Activated CD8-positive, alpha-beta memory T cell treated with anti-CD3 and anti-CD28 coated beads for 48 hours (primary cell): ENCODE measurements around the gene L3MBTL3.
A peak's percentile ranks its signal among the peaks of the same experiment; 100 is the strongest.

ENCODE experiments used
- DNase-seq, 3 experiments: peaks; one replicate each; pipeline ENCODE4 v3.0.0-alpha.2; 2020; ENCODE audit warnings: low read depth in 2 of 3, low spot score in 2 of 3

L3MBTL3 gene

GRCh38 chr6:130026859-130027258, 8.5 kb downstream of the L3MBTL3 start:
- DNase-seq, result no peak

DNA sequence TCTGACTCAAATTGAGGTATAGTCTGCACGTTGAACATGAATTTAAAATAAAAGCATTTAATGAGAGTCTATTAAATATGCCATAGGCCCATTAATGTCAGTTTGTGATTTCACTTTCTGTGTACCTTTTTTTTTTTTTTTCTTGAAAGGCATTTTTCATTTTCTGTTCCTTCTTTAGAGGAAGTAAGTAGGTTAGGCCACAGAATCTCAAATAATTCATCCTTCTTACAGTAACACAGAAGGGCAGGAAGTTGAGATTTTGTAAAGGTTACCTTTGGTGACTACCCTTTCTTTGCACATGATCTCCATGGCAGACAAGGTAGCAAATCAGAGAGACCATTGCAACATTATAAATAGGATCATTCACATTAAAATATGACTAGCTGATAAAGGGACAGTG, 9.6 kb downstream of the L3MBTL3 start:
- no peak for DNase-seq

- no peak for DNase-seq
These were observed 10.8 kb downstream of the L3MBTL3 start for GRCh38 chr6:130029163-130029562.

GRCh38 chr6:130032758-130033340, 14.5 kb downstream of the L3MBTL3 start:
- DNase-seq, result no peak

GRCh38 chr6:130033949-130034348, 15.6 kb downstream of the L3MBTL3 start:
- DNase-seq, result no peak

GRCh38 chr6:130034378-130035146, 16.2 kb downstream of the L3MBTL3 start:
- peak in 1 of 3 experiments; percentile 7 for DNase-seq

DNA sequence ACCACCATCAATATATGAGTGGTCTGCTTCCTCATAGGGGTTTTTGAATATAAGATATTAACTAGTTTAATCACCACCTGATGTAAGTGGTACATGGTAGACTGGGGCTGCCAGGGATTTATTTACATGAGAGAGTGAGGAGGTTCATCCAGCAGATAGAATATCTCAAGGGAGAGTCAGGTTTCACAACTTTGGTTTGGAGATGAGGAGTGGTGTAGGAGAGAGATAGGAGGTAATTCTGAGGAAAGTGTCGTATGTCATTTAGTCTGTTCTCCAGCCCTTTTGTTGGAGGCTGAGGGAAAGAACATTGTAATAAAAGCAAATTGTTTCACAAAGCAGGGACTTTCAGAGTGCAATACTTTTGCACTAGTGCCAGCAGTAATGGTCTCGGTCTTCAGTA, 16.8 kb downstream of the L3MBTL3 start:
- DNase-seq, result no peak

GRCh38 chr6:130037207-130037811, 18.9 kb downstream of the L3MBTL3 start:
- no peak for DNase-seq

DNA sequence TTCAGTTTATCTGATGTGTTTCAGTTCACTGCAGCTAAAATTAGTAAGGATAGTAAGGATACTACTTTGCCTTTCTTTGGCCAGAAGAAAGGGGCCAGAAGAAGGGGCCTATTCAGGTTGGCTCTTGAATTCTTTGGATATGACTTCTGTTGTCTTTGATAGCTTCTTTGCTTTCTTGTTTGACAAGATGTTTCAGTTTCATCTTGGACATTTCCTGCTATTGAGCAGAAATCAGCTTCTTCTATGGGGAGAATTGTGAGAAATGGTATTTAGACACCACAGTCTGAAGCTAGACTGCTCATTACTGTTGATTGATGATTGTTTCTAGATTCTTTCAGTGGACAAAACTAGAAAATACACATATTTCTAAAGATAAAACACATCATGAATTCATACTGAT, 23.2 kb downstream of the L3MBTL3 start:
- no peak for DNase-seq

DNA sequence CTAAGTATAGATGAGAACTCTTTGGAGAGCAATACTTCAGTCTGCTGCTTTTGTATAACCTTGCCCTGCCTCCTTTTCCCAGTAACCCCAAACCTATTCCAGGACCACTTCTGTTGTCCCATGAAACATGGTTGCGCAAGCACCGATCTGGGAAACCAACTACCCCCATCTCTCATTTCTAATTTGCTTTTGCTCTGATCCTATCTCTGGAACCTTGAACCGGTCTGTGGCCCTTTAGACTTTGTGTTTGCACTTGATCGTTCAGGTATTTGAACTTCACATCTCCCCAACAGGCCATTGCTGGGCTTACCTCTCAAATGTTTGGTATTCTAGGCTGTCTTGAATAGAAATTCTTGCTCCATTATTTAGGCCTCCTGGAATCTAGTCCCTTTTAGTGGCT, 25.0 kb downstream of the L3MBTL3 start:
- no peak for DNase-seq

DNA sequence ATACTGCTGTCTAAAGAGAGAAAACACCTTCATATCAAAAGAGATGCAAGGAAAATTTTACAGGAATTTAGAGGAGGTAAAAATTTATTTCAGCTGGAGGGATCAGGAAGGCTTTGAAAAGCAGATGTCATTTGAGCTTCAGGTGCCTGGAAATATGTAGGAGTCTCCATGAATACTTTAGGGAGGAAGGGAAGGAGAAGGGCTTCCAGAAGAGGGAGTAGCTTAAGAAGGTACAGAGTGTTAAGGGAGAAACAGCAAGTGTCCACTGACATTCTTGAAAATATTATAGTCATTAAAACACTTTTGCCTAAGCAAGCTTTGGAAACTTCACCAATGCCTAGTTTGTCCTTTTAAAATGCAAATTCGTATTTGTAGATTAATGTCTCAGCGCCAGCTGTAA, 27.2 kb downstream of the L3MBTL3 start:
- DNase-seq, result no peak

- no peak for DNase-seq
These were observed 28.3 kb downstream of the L3MBTL3 start for GRCh38 chr6:130046671-130047070.

DNA sequence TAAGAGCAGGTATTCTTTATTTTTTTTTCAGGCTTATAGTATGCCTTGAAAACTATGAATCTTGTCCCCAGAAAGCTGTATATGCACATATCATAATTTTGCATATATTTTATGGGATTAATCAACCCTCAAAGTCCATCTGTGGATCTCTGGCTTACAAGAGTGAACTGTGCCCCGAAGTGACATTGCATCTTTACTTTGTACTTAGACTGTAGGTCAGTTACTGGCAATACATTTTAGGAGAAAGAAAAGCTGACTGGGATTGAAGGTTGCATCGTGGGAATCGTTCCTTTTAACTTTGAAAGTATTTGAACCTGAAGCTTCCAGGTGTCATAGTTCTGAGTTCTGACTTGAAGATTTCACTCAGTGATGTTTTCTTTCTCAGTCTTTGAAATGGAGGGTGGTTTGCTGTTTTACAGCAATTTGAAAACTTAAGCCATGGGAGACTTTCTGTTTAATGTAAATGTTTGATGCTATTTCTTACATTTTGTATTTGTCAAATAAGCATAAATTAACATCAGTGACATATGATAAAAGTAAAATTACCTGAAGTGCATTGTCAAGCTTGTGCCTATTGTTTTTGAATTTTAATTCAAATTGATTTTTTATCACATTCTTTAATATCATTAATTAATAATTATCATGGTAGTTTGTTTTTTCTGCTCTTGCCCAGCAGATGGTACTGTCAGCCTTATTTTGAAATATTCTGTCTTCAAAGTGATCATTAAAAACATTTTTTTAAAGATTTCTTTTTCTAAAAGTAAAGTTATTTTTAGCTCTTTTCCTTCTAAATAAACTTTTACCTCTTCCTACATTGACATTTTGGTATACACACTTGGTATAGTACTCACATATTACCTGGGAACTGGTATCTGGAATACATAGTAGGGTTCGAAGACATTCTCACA, 29.0 kb downstream of the L3MBTL3 start:
- DNase-seq, result no peak

GRCh38 chr6:130050230-130050629, 31.8 kb downstream of the L3MBTL3 start:
- DNase-seq, result no peak

DNA sequence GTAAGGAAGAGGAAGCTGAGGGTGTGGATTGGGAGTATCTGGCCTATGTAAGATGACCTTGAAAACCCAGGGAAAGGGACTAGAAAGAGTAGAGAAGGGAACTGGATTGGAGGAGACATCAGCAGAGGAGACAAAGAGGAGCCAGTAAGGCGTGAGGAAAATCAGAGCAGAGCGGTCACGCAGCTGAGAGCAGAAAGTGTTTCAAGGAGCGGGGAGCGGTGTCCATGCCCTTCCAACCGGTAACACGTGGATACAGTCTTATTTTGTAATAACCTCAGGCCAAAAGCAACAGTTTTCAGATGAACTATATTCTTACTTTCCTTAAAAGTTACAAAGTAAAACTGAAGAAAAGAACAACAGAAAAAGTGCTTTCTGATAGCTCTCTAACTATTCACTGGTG, 36.3 kb downstream of the L3MBTL3 start:
- no peak for DNase-seq

- DNase-seq, result no peak
These were observed 36.9 kb downstream of the L3MBTL3 start for GRCh38 chr6:130055271-130055670.

DNA sequence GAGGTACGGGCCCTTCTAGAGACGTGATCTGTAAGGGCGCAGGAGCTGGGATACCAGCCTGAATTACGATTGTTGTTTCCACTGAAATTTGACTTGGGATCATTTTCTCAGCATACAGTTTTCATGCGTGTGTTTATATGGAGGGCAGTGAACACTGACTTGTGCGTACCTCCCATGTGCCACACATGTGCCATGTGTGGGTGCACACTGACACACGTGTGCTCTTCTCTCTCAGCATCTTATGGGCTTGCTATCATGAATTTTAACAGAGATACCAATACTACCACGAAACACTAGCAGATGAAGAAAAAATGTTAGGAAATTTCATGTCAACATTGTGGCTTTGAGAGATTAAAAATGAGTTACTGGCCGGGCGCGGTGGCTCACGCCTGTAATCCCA, 39.1 kb downstream of the L3MBTL3 start:
- DNase-seq, result no peak

- DNase-seq, result no peak
These were observed 45.4 kb downstream of the L3MBTL3 start for GRCh38 chr6:130063806-130064205.

DNA sequence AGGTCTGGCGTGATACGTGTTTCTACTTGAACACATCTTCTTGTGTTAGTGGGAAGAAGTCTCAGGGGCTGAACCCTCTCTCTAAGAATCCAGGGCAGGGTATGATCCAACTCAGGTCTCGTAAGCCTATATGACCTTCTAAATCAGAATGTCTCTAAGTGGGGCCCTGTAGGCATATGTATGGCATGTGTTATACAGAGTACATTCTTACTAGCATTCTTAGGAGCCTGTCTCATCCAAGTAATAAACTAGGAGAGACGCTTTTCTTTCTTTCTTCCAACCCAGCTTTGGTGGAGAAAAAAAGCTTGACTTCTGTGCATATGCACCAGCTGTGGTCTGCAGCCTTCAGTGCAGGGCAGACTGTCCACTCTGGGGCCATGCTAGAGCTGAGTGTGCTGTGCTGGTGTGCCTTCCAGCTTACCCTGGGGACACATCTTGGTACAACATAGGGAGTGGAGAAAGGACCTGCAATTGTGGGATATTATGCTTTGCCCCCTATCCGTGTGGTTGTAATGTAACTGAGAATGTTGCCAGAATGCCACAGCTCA, 47.3 kb downstream of the L3MBTL3 start:
- DNase-seq, result no peak

- no peak for DNase-seq
These were observed 51.1 kb downstream of the L3MBTL3 start for GRCh38 chr6:130069485-130069884.

GRCh38 chr6:130070326-130070725, 51.9 kb downstream of the L3MBTL3 start:
- no peak for DNase-seq
